ENCODE data around the gene GZMM. TPM values are rescaled to one million over a fixed set of nuclear protein-coding genes. Genes with fewer than 3 reads are reported as not detected.

Gene GZMM
- polyA plus RNA-seq, 1 of the 3 experiments (the other 2 are of a cell fraction): not detected

- TF ChIP-seq PBX3 (IDR thresholded peaks at IDR 0.05) (no peak), USF2 (IDR thresholded peaks at IDR 0.05; ENCODE audit: borderline replicate concordance, low read depth, low read length) (no peak), TEAD4 (IDR thresholded peaks at IDR 0.05; ENCODE audit: borderline replicate concordance, insufficient read depth) (no peak), ELF1 (IDR thresholded peaks at IDR 0.05) (no peak), RXRA (IDR thresholded peaks at IDR 0.05; ENCODE audit: borderline replicate concordance, low read depth) (no peak), FOXM1 (IDR thresholded peaks at IDR 0.05; ENCODE audit: low read depth) (no peak), GATA2 (CRISPR knock-in tag; IDR thresholded peaks at IDR 0.05) (no peak), TCF12 (IDR thresholded peaks at IDR 0.05) (no peak), USF1 (IDR thresholded peaks at IDR 0.05; ENCODE audit: borderline replicate concordance, low read depth) (no peak), EZH2phosphoT487 (IDR thresholded peaks at IDR 0.05; ENCODE audit: borderline replicate concordance, low read depth) (no peak), NFIC (IDR thresholded peaks at IDR 0.05; ENCODE audit: borderline replicate concordance) (no peak), ZBTB33 (IDR thresholded peaks at IDR 0.05; ENCODE audit: borderline replicate concordance, low read depth) (no peak), IRF3 (IDR thresholded peaks at IDR 0.05; ENCODE audit: low read depth, low read length) (no peak), RCOR1 (IDR thresholded peaks at IDR 0.05; ENCODE audit: low read length) (no peak), NRF1 (IDR thresholded peaks at IDR 0.05; ENCODE audit: low read depth, low read length) (no peak), FOSL2 (IDR thresholded peaks at IDR 0.05; ENCODE audit: borderline replicate concordance, low read depth) (no peak)
- peaks cover 34% of the 10 kb centered on the region for H4K20me1 ChIP-seq (ENCODE audit: insufficient read depth)
- H3K9me2 ChIP-seq: no peaks in the 10 kb centered on the region
- H3F3A ChIP-seq (replicated peaks; ENCODE audit: insufficient read depth): peaks cover 11% of the 10 kb centered on the region
- H3K4me3 ChIP-seq (ENCODE audit: low read depth in 2 of 2, low read length in 1 of 2): peak overlapping the region; percentile 50 to 95; a peak in 2 of 4 replicates
- ChIA-PET CTCF (interaction anchor here (0.8 to 1.9 kb wide), 3 partner anchors 13 to 38 kb away, joined by 3 to 4 read pairs (median 4); no protein-coding TSS in a partner anchor), POLR2A (interaction anchor here (1.7 kb wide), 1 partner anchor 40 kb away, joined by 8 read pairs; the partner anchor contains the start of gene CDC34)
- H3K4me1 ChIP-seq (ENCODE audit: control insufficient read depth in 1 of 2, insufficient read depth in 2 of 2, low read depth in 1 of 2, low read length in 1 of 2): peaks cover 20 to 32% of the 10 kb centered on the region in 2 experiments; a peak in 3 of 4 replicates
- no peak for DNase-seq
- peaks cover 40% of the 10 kb centered on the region for H3K79me2 ChIP-seq (ENCODE audit: insufficient read depth)
- H3K27ac ChIP-seq (ENCODE audit: low read depth in 2 of 2, low read length in 1 of 2): peak overlapping the region; percentile 73 to 82
- no peaks in the 10 kb centered on the region for H3K36me3 ChIP-seq (replicated peaks in 1 of 2; ENCODE audit: control insufficient read depth in 1 of 2, insufficient read depth in 2 of 2, low read length in 1 of 2)
- 6% methylated on average over 11 of the region's 14 CpGs for WGBS (ENCODE audit: low lambda C conversion rate)
- H3K4me2 ChIP-seq: peak overlapping the region; percentile 74
- peak overlapping the region; percentile 57; the same call in 1 of the 2 replicates for H3K9ac ChIP-seq
- no peaks in the 10 kb centered on the region for H3K27me3 ChIP-seq (ENCODE audit: insufficient read depth)
- no peaks in the 10 kb centered on the region for H3K9me3 ChIP-seq
- peak overlapping the region; percentile 88; the same call in 1 of the 2 replicates for H2AFZ ChIP-seq (ENCODE audit: low read depth)
Measured at GRCh38 chr19:571566-571974, 27.7 kb downstream of the GZMM start.
